ENCODE measurements around the gene IQCH.

The IQCH gene

DNA sequence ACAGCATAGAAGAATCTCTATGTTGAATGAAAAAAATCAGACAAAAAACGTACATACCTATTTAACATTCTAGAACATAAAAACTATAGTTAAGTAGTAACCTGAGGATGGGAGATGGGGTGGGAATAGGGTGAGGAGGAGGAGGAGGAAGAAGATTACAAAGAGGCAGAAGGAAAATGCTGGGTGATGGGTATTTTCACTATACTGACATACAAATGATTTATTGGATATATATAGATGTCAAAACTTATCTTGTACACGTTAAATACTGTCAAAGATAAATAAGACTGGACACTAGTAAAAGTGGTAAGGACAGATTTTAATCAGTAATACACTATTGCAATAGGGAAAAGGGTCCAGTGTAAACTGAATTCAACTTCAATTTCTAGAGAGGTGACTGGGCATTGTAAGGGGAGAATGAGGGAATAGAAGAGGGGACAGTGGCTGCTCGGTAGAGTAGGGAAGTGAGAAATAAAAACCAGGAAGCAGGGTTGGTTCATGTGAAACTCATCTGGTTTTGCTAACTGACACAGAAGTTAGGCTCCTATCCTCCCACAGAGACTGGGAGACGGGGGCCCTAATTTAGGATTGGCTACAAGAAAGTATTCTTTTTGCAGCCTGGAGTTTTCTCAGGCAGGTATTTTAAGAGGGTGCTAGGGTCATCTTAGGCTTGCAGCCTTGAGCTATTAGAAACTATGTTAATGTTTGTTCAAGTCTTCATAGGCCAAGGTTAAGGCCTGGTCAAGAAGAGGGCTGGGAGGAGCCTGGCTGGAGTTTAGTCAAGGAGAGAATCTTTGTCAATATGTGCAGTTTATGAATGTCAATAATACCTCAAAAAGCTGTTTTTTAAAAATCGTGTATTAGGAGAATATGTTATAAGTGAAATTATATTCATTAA, 251.3 kb downstream of the IQCH start:
- DNase-seq (ENCODE audit: low read depth): no peak

DNA sequence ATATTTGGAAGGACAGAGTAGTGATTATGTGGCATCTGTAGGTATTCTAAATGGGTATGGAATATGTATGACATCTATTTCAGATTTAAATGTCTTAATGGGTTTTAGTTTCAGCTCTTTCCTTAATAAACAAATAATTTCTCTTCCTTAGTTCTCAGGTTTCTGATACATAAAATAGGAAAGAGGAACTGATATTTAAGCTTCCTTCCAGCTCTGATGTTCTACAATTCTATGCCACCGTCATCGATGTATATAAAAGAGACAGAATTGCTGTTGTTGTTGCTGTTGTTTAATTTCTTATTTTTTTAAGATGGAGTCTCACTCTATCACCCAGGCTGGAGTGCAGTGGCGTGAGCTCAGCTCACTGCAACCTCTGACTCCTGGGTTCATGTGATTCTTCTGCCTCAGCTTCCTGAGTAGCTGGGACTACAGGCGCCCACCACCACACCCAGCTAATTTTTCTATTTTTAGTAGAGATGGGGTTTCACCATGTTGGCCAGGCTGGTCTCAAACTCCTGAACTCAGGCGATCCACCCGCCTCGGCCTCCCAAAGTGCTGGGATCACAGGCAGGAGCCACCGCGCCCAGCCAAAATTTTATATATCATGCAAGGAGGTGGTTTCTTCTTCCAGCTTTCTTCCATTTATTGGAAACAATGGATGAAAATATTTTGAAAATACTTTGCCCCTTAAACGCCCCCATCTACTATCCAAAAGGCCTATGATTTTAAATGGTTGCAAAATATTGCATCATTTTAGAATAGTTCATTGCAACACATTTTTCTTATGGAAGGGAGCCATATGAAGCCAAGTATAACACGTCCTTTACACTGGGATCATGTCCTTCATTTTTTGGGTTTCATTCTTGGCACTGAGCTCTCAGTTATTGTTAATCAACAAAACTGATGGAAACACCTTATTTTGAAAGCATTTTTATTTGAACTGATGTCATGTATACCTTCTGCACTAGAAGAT, 252.5 kb downstream of the IQCH start:
- peak; percentile 43 for DNase-seq (ENCODE audit: low read depth)

GRCh38 chr15:67508407-67508806, 253.8 kb downstream of the IQCH start:
- no peak for DNase-seq (ENCODE audit: low read depth)

DNA sequence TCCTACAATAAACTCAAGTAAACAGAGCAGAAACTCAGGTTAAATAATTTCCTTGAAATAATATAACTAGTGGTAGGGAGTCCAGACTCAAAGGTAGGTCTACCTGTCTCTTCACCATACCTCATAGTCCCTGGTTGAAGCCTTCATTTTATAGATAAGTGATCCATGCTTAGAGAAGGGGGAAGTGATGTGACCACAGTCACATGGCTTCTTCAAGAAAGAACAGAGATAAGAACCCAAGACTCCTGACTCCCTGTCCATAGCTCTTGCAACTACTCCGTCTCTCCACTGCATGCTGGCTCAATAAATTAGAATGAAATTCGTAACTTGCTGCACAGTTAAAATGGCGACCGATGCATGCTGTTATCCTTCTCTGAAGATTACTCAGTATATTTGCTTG, 255.3 kb downstream of the IQCH start:
- DNase-seq (ENCODE audit: low read depth): no peak

GRCh38 chr15:67510597-67511190, 256.1 kb downstream of the IQCH start:
- DNase-seq (ENCODE audit: low read depth): peak; percentile 50

DNA sequence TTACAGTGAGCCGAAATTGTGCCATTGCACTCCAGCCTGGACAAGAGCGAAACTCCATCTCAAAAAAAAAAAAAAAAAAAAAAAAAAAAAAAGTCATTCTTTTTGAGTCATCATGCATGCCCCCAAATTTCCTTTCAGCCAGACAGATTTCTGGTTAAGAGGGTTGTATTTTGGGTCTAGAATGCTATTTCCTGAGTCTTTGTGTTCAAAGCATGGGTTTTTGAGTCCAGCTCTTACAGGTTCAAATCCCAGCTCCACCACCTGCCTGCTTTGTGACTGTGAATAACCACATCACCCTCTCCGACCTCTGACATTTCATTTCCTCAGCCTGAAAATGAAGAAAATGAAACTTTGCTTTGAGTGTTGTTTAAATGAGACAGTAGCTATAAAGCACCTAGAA, 257.0 kb downstream of the IQCH start:
- no peak for DNase-seq (ENCODE audit: low read depth)

DNA sequence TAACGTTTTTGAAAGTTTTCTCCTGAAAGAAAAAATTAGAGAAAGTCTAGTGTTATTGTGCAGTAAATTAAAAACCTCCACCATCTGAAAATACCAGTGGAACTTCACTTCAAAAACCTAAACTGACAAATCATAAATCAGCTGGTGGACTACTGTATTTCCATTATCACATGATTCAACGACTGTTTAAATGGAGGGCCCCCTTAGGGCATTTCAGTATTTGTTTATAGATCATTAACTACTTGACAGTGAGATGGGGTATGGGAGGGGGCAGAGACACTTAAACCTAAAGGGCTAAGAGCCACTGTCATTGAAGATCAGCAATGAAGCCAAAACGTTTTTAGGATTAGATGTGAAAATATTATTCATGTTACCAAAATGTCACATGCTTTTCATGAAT, 257.6 kb downstream of the IQCH start:
- no peak for DNase-seq (ENCODE audit: low read depth)

GRCh38 chr15:67512933-67513714, 258.5 kb downstream of the IQCH start:
- no peak for DNase-seq (ENCODE audit: low read depth)

GRCh38 chr15:67515090-67515489, 260.5 kb downstream of the IQCH start:
- DNase-seq (ENCODE audit: low read depth): no peak

DNA sequence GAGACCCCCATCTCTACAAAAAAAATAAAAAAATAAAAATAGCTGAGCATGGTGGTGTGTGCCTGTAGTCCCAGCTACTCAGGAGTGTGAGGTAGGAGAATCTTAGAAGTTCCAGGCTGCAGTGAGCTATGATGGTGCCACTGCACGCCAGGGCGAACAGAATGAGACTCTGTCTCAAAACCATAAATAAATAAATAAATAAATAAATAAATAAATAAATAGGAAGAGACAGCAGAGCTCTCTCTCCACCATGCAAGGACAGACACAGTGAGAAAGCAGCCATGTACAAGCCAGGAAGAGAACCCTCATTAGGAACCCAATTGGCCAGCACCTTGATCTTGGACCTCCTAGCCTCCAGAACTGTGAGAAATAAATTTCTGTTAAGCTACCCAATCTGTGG, 261.0 kb downstream of the IQCH start:
- no peak for DNase-seq (ENCODE audit: low read depth)

- DNase-seq (ENCODE audit: low read depth): peak; percentile 12
These were observed 265.9 kb downstream of the IQCH start for GRCh38 chr15:67520321-67521028.

GRCh38 chr15:67521029-67521782, 266.6 kb downstream of the IQCH start, which contains the start of gene C15orf61:
TSS of gene C15orf61 (plus strand) at chr15:67521131. CDS start at chr15:67521249, 118 bp downstream.
- peak; percentile 73 for DNase-seq (ENCODE audit: low read depth)

DNA sequence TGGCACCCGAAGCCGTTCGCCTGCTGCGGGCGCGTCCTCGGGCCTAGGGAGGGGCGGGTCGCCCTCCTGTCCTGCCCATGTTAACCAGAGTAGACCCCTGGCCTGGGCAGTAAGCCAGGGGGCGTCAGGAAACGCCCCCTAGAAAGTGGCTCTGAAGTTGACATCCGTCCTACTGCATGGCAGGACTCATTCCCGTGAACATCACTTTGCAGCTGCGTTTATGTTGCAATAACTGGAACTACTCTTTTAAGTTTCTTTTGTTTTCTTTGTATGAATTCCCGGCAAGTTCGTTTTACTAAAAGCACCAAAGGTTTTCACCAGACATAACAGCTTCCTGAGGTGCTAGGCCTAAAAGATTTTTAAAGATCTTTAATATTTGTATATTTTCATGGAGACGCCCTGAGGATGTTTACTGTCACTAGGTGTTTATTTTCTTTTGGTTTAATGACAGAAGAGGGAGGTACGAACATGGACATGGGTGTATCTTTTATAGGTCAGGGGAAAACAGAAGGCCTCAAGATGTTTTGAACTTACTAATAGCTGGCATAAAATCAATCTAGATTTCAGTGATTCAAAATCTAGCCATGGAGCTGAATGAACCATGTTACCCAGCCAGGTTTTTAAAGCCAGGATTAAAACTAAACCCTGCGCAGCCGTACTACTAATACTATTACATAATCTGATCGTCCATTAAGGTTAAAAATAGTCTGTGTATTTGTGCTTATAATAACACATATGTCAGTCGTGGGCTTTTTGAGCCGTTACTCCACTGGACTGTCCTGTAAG, 267.4 kb downstream of the IQCH start:
- peak; percentile 58 for DNase-seq (ENCODE audit: low read depth)

DNA sequence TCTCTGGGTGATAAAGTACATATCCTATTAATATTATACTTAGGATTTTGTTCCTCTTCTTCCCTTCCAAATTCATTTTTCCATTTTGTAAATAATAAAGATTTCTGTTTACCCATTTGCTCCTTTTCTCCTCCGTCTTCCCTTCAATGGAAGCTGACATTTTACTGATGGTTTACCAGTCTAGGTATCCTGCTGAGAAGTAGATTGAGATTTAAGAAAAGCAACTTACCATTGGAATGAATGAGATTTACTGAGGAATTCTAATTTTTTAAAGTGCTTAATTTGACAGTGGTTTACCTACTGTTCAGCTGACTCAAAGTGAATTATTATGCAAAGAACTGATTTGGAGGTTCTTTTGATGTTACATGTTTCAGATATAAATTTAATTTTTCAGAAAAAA, 268.7 kb downstream of the IQCH start:
- DNase-seq (ENCODE audit: low read depth): no peak

GRCh38 chr15:67524235-67524634, 269.6 kb downstream of the IQCH start:
- no peak for DNase-seq (ENCODE audit: low read depth)

DNA sequence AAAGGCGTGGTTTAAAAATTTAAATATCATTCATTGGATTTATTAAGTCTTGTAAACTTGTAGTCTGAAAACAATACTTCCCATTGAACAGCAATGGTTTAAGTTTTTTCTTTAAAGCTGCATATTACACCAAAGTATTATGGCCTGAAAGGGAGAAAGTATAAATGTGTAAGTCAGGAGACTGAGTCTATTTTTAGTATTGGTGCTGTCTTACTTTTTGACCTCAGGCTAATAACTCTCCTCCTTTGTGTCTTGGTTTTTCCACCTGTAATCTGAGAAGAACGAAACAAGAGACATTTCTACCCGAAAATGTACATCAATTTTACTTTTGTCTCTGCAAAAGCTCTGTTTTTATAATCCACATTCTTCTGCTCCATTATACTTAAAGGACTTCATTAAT, 273.9 kb downstream of the IQCH start:
- DNase-seq (ENCODE audit: low read depth): no peak

DNA sequence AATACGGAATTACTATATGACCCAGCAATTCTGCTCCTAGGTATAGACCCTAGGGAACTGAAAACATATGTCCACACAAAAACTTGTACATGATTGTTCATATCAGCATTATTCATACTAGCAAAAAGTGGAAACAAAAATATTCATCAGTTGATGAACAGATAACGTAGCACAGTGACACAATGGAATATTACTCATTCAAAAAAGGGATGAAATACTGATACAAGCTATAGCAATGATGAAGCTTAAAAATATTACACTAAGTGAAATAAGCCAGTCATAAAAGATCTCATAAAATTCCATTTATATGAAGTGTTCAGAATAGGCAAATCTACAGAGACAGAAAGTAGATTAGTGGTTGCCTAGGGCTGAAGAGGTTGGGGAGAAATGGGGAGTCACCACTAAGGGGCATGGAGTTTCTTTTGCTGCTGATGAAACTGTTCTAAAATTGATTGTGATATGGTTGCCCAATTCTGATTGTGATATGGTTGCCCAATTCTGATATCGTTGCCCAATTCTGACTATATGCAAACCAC, 276.9 kb downstream of the IQCH start:
- peak; percentile 78 for DNase-seq (ENCODE audit: low read depth)

DNA sequence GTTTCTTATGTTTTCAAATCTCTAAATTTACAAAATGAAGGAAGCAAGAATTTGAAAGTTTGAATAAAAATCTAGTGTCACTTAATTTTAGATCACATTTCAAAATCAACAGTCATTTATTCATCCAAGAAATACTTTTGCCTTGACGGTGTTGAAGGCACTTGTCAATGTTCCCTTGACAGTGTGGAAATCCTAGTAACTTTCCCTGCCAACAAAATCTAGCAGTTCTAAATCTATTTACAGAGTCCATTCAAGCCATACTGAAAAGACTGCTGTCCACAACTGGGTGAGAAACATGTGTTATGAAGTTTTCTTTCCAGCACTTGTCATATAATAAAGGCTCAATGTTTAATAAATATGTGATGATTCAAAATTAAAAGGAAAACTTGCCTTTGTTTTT, 279.3 kb downstream of the IQCH start:
- DNase-seq (ENCODE audit: low read depth): no peak

- no peak for DNase-seq (ENCODE audit: low read depth)
These were observed 279.8 kb downstream of the IQCH start for GRCh38 chr15:67534360-67534759.
